ENCODE measurements around the gene SH3RF1. TPM values are rescaled to one million over a fixed set of nuclear protein-coding genes. Genes with fewer than 3 reads are reported as not detected.

The SH3RF1 gene
- total and polyA plus RNA-seq, 2 of the 13 experiments (the other 11 are each of a cell fraction or from before 2014, with no cell fraction given), result 3.1 to 3.2 TPM

DNA sequence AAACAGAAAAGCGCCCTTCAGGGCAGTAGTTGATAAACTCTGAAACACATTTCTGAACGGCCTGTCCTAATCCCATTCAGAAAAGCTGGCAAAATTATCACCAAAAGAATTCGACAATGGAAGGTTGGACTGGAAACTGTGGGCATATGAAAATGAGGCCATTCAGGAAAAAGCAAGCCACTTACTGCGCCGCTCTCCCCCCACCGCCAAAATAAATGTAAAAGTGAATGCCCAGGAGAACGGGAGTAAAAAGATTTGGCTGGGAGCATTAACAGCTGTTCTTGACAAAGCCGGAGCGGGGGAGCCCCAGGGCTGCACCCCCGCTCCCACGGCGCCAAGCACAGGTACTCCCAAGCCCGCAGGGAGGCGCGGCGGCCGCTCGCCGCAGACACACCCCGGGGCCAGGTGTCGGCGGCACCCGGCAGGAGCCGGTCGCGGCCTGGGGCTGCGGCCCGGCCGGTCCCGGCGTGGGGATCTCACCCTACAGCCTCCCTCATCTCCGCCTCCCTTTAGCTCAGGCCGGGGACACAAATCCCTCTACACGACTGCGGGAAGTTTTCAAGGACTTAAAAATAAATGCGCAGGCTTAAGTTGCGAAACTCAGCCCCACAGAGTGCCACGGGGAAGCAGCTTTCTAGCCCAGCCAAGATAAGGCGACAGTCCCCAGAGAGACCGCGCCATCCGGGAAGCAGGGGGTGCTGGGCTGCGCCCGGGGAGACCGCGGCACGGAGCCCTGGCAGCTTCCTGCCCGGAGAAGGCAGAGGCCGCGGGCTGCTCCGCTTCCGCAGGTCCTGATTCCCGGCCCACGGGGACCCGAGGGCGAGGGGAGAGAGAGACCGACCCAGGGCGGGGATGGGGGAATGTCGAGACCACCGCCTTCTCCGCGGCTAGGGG is 593 bp downstream of the SH3RF1 start:
- in situ Hi-C loops (cut with HindIII; ENCODE audit: extremely low pct_ligation_motif_present, low pct_unique_long_range_greater_than_20kb), result no loop called here
- ATAC-seq (peak; percentile 75), FAIRE-seq (no peak), DNase-seq (ENCODE audit: low spot score) (no peak)
- Histone ChIP-seq H3K4me2 (ENCODE audit: low read depth, low read length) (peak overlapping the region; percentile 90), H3K4me3 (replicated peaks in 1 of 3; ENCODE audit: insufficient read depth in 1 of 3, low read depth in 2 of 3, low read length in 3 of 3) (peak overlapping the region; percentile 73 to 94 (median 84)), H3K9me3 (ENCODE audit: low read length) (no peaks in the 10 kb centered on the region), H4K20me1 (ENCODE audit: insufficient read depth, low read length) (no peaks in the 10 kb centered on the region), H3K27me3 (ENCODE audit: control insufficient read depth in 1 of 2, insufficient read depth in 2 of 2, low read length in 2 of 2) (peaks cover 0 to 4% of the 10 kb centered on the region in 2 experiments; a peak in 1 of 5 replicates), H3K4me1 (ENCODE audit: insufficient read depth, low read length) (peaks cover 53% of the 10 kb centered on the region), H2AFZ (ENCODE audit: low read length) (peak overlapping the region; percentile 20), H3K36me3 (replicated peaks in 1 of 2; ENCODE audit: control insufficient read depth in 1 of 2, insufficient read depth in 2 of 2, low read length in 2 of 2) (no peaks in the 10 kb centered on the region), H3K9ac (ENCODE audit: insufficient read depth, low read depth, low read length) (peak overlapping the region; percentile 87), H3K27ac (ENCODE audit: extremely low read length, insufficient read depth, low read length) (peak overlapping the region; percentile 55), H3K79me2 (ENCODE audit: insufficient read depth, low read length) (peaks cover 21% of the 10 kb centered on the region)
- ChIA-PET CTCF (ENCODE audit: low intra/inter-chr PET ratio, low total read pairs) (no interaction called here), POLR2A (interaction anchor here (0.9 to 2.8 kb wide), 3 partner anchors 20 to 260 kb away, joined by 3 to 20 read pairs (median 6); partner anchors contain the start of gene CBR4)
- intact Hi-C loops (cut with micrococcal nuclease; ENCODE audit: unreplicated experiment), result loop anchor here (1.0 to 5.0 kb wide), 4 partner anchors 19 to 216 kb away; no protein-coding TSS in a partner anchor
- BruUV-seq (replicated peaks), result TSS peak; percentile 51
- 1% methylated on average over 18 of the region's 62 CpGs for WGBS (ENCODE audit: low lambda C conversion rate)
- TF ChIP-seq TAF15 (IDR thresholded peaks at IDR 0.05; ENCODE audit: low read depth, low read length, poor library complexity, severe bottlenecking) (peak; percentile 27), SAP130 (CRISPR knock-in tag; IDR thresholded peaks at IDR 0.05; ENCODE audit: low read depth) (0 out of 2 replicates have a peak, but pooled peaks have one; percentile 30), ZZZ3 (CRISPR knock-in tag; IDR thresholded peaks at IDR 0.05; ENCODE audit: borderline replicate concordance) (peak; percentile 59; the same call in 1 of the 2 replicates), FOXC1 (CRISPR knock-in tag; IDR thresholded peaks at IDR 0.05; ENCODE audit: borderline replicate concordance) (no peak), RBM22 (optimal IDR thresholded peaks at IDR 0.05; ENCODE audit: low read length) (no peak), ZNF546 (CRISPR knock-in tag; conservative IDR thresholded peaks at IDR 0.05) (no peak), KLF6 (CRISPR knock-in tag; IDR thresholded peaks at IDR 0.05) (no peak), KMT2A (CRISPR knock-in tag; IDR thresholded peaks at IDR 0.05) (peak; percentile 60; the same call in 1 of the 2 replicates), EEA1 (CRISPR knock-in tag; IDR thresholded peaks at IDR 0.05; ENCODE audit: borderline replicate concordance) (peak; percentile 18; the same call in 1 of the 2 replicates), CERS6 (CRISPR knock-in tag; IDR thresholded peaks at IDR 0.05) (no peak; the same call in 1 of the 2 replicates), ZNF160 (CRISPR knock-in tag; IDR thresholded peaks at IDR 0.05) (no peak)
- TF ChIP-seq, protein P1, sequence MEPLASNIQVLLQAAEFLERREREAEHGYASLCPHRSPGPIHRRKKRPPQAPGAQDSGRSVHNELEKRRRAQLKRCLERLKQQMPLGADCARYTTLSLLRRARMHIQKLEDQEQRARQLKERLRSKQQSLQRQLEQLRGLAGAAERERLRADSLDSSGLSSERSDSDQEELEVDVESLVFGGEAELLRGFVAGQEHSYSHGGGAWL (CRISPR knock-in tag; IDR thresholded peaks at IDR 0.05), result 0 out of 2 replicates have a peak, but pooled peaks have one; percentile 46
- TF ChIP-seq, protein P2, sequence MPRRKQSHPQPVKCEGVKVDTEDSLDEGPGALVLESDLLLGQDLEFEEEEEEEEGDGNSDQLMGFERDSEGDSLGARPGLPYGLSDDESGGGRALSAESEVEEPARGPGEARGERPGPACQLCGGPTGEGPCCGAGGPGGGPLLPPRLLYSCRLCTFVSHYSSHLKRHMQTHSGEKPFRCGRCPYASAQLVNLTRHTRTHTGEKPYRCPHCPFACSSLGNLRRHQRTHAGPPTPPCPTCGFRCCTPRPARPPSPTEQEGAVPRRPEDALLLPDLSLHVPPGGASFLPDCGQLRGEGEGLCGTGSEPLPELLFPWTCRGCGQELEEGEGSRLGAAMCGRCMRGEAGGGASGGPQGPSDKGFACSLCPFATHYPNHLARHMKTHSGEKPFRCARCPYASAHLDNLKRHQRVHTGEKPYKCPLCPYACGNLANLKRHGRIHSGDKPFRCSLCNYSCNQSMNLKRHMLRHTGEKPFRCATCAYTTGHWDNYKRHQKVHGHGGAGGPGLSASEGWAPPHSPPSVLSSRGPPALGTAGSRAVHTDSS (CRISPR knock-in tag; conservative IDR thresholded peaks at IDR 0.05), result no peak
- TF ChIP-seq, protein P3, sequence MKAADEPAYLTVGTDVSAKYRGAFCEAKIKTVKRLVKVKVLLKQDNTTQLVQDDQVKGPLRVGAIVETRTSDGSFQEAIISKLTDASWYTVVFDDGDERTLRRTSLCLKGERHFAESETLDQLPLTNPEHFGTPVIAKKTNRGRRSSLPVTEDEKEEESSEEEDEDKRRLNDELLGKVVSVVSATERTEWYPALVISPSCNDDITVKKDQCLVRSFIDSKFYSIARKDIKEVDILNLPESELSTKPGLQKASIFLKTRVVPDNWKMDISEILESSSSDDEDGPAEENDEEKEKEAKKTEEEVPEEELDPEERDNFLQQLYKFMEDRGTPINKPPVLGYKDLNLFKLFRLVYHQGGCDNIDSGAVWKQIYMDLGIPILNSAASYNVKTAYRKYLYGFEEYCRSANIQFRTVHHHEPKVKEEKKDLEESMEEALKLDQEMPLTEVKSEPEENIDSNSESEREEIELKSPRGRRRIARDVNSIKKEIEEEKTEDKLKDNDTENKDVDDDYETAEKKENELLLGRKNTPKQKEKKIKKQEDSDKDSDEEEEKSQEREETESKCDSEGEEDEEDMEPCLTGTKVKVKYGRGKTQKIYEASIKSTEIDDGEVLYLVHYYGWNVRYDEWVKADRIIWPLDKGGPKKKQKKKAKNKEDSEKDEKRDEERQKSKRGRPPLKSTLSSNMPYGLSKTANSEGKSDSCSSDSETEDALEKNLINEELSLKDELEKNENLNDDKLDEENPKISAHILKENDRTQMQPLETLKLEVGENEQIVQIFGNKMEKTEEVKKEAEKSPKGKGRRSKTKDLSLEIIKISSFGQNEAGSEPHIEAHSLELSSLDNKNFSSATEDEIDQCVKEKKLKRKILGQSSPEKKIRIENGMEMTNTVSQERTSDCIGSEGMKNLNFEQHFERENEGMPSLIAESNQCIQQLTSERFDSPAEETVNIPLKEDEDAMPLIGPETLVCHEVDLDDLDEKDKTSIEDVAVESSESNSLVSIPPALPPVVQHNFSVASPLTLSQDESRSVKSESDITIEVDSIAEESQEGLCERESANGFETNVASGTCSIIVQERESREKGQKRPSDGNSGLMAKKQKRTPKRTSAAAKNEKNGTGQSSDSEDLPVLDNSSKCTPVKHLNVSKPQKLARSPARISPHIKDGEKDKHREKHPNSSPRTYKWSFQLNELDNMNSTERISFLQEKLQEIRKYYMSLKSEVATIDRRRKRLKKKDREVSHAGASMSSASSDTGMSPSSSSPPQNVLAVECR (CRISPR knock-in tag; IDR thresholded peaks at IDR 0.05; ENCODE audit: borderline replicate concordance), result 0 out of 2 replicates have a peak, but pooled peaks have one; percentile 12

Measured in HepG2 (cell line).